Natural killer cell (primary cell): ENCODE measurements around the gene SLX1A. TPM values are rescaled to one million over a fixed set of nuclear protein-coding genes. Genes with fewer than 3 reads are reported as not detected.
"Not testable (repeated sequence)": the region's sequence is repeated elsewhere in the genome, so short reads cannot be mapped to it uniquely, and the experiment has no call there.

Experiments used
- ATAC-seq, 3 donors: fragments of 150-1000 bp in 2 of 3; fragments of 200-7000 bp in 1 of 3; cut with Tn5 transposase; 1 replicate in 1 of 3; 2 replicates in 2 of 3; pipeline ENCODE4 v1.10.0; 2021; ENCODE audit warnings: mild to moderate bottlenecking in 2 of 3, moderate library complexity in 2 of 3
- DNase-seq, 2 donors: peaks; one replicate each; pipeline versions ENCODE4 v3.0.0 to v3.0.0-alpha.2; 2013 to 2021; ENCODE audit warnings: mixed read lengths in 1 of 2
- H3K27ac ChIP-seq: one replicate; pipeline ENCODE4 v1.5.1; 2013; ENCODE audit warnings: mild to moderate bottlenecking, low read length
- H3K27me3 ChIP-seq: one replicate; pipeline ENCODE4 v1.6.1; 2013; ENCODE audit warnings: low read length; ENCODE audit not compliant: control insufficient read depth, insufficient read depth
- H3K36me3 ChIP-seq: one replicate; pipeline ENCODE4 v1.6.1; 2013; ENCODE audit warnings: low read length; ENCODE audit not compliant: control insufficient read depth, insufficient read depth
- H3K4me1 ChIP-seq: one replicate; pipeline ENCODE4 v1.6.1; 2013; ENCODE audit warnings: low read length; ENCODE audit not compliant: control insufficient read depth, insufficient read depth
- H3K4me3 ChIP-seq: one replicate; pipeline ENCODE4 v1.5.1; 2013; ENCODE audit warnings: low read length
- H3K9me3 ChIP-seq: one replicate; pipeline ENCODE4 v1.6.1; 2013; ENCODE audit warnings: low read length; ENCODE audit not compliant: control insufficient read depth, insufficient read depth
- H3K27ac Mint-ChIP-seq, 2 donors: one replicate each; pipeline ENCODE4 v1.8.0; 2022; ENCODE audit warnings: mild to moderate bottlenecking in 2 of 2, mixed read lengths in 2 of 2, moderate library complexity in 1 of 2
- H3K27me3 Mint-ChIP-seq, 2 donors: one replicate each; pipeline ENCODE4 v1.8.0; 2022; ENCODE audit warnings: low read depth in 2 of 2, mixed read lengths in 2 of 2
- H3K36me3 Mint-ChIP-seq: one replicate; pipeline ENCODE4 v1.8.0; 2022; ENCODE audit warnings: mixed read lengths
- H3K4me1 Mint-ChIP-seq, 2 donors: one replicate each; pipeline ENCODE4 v1.8.0; 2022; ENCODE audit warnings: mixed read lengths in 2 of 2
- H3K4me3 Mint-ChIP-seq: one replicate; pipeline ENCODE4 v1.8.0; 2022; ENCODE audit warnings: mild to moderate bottlenecking, moderate library complexity, mixed read lengths
- H3K9me3 Mint-ChIP-seq, 2 donors: one replicate each; pipeline ENCODE4 v1.8.0; 2022; ENCODE audit warnings: mixed read lengths in 2 of 2
- WGBS: methylation state at CpG from one replicate; pipeline ENCODE4 v1.1.7; 2013; ENCODE audit warnings: missing lambda C conversion rate; ENCODE audit not compliant: insufficient coverage; 5-methylcytosine and 5-hydroxymethylcytosine counted together
- intact Hi-C: fragments of 100-400 bp; cut with micrococcal nuclease; formaldehyde crosslinking; loops from one replicate; pipeline ENCODE4 v1.14.2; 2022
- total RNA-seq, 4 donors: library from RNA; stranded (reverse); fragments of 120-200 nt in 1 of 4; gene quantifications; one replicate each; pipeline versions ENCODE4 v1.2.3 to v1.2.4, GENCODE V29; 2013 to 2022

SLX1A gene
- total RNA-seq, 3 donors from 2014 or later (not counting 1 experiment from before 2014, with no cell fraction given): 78.1 to 132 (median 109) TPM

GRCh38 chr16:30217082-30217481 is 23.4 kb downstream of the SLX1A start:
- H3K9me3 Mint-ChIP-seq, H3K27me3 ChIP-seq, H3K4me1 ChIP-seq, ATAC-seq, H3K4me3 ChIP-seq, H3K27ac Mint-ChIP-seq, H3K27ac ChIP-seq, H3K9me3 ChIP-seq, H3K4me1 Mint-ChIP-seq, DNase-seq, H3K27me3 Mint-ChIP-seq, intact Hi-C loops, H3K36me3 ChIP-seq, H3K36me3 Mint-ChIP-seq, H3K4me3 Mint-ChIP-seq: not testable (repeated sequence)
- WGBS: no CpG with 5 or more reads among the region's 5 CpGs

Other genes starting within 250 kb of the SLX1A start
- 10 to 100 TPM; 50.2 to 69.5 (median 50.8) TPM for gene TMEM219, start 231.8 kb upstream of the SLX1A start, total RNA-seq
- gene TAOK2, start 220.0 kb upstream of the SLX1A start, total RNA-seq: 10 to 100 TPM; 35.3 to 42.8 (median 41.5) TPM
- 10 to 100 TPM; 11.1 to 13.4 (median 12.7) TPM for gene HIRIP3, start 198.3 kb upstream of the SLX1A start, total RNA-seq
- 100 to 1,000 TPM in 1 of 3 donors, 10 to 100 TPM in 2; 75.0 to 107 (median 99.5) TPM for gene INO80E, start 197.6 kb upstream of the SLX1A start, total RNA-seq
- not detected for gene DOC2A, start 182.8 kb upstream of the SLX1A start, total RNA-seq
- not detected for gene C16orf92, start 170.7 kb upstream of the SLX1A start, total RNA-seq
- 1 to 10 TPM in 2 of 3 donors, under 1 TPM in 1; 0.88 to 2.0 (median 1.7) TPM for gene TLCD3B, start 162.6 kb upstream of the SLX1A start, total RNA-seq
- gene ALDOA, start 128.1 kb upstream of the SLX1A start, total RNA-seq: 100 to 1,000 TPM; 412 to 544 (median 490) TPM
- 100 to 1,000 TPM; 119 to 132 (median 130) TPM for gene PPP4C, start 117.9 kb upstream of the SLX1A start, total RNA-seq
- gene TBX6, start 102.0 kb upstream of the SLX1A start, total RNA-seq: 1 to 10 TPM in 1 of 3 donors, under 1 TPM in 2; 0.91 to 1.1 (median 0.98) TPM
- gene YPEL3, start 97.7 kb upstream of the SLX1A start, total RNA-seq: 100 to 1,000 TPM; 148 to 177 (median 160) TPM
- gene GDPD3, start 80.3 kb upstream of the SLX1A start, total RNA-seq: 10 to 100 TPM in 1 of 3 donors, 1 to 10 TPM in 2; 5.3 to 14.7 (median 9.1) TPM
- gene MAPK3, start 70.7 kb upstream of the SLX1A start, total RNA-seq: 10 to 100 TPM; 45.2 to 55.7 (median 50.9) TPM
- 100 to 1,000 TPM; 699 to 926 (median 829) TPM for gene CORO1A, start 10.3 kb upstream of the SLX1A start, total RNA-seq
- gene BOLA2B, start 209 bp upstream of the SLX1A start, total RNA-seq: 10 to 100 TPM; 63.0 to 94.3 (median 70.6) TPM
- 10 to 100 TPM; 15.9 to 27.1 (median 19.4) TPM for gene SULT1A3, start 5.4 kb downstream of the SLX1A start, total RNA-seq
- 10 to 100 TPM; 17.0 to 43.5 (median 39.8) TPM for gene NPIPB13, start 54.6 kb downstream of the SLX1A start, total RNA-seq
- 100 to 1,000 TPM in 1 of 3 donors, 10 to 100 TPM in 2; 79.5 to 104 (median 87.7) TPM for gene CD2BP2, start 161.4 kb downstream of the SLX1A start, total RNA-seq
- 10 to 100 TPM; 43.0 to 55.3 (median 50.2) TPM for gene TBC1D10B, start 176.6 kb downstream of the SLX1A start, total RNA-seq
- gene MYL11, start 180.9 kb downstream of the SLX1A start, total RNA-seq: 1 to 10 TPM; 2.9 to 8.0 (median 7.2) TPM
- gene SEPTIN1, start 188.7 kb downstream of the SLX1A start, total RNA-seq: 100 to 1,000 TPM; 196 to 210 (median 205) TPM
- gene ZNF48, start 201.5 kb downstream of the SLX1A start, total RNA-seq: 1 to 10 TPM; 5.5 to 7.4 (median 7.1) TPM
- gene ZNF771, start 213.7 kb downstream of the SLX1A start, total RNA-seq: 1 to 10 TPM in 2 of 3 donors, under 1 TPM in 1; 0.70 to 1.4 (median 1.4) TPM
- gene DCTPP1, start 236.2 kb downstream of the SLX1A start, total RNA-seq: 10 to 100 TPM; 11.2 to 16.9 (median 15.2) TPM